ENCODE results near the gene AKR7A3. TPM values are rescaled to one million over a fixed set of nuclear protein-coding genes. Genes with fewer than 3 reads are reported as not detected.
"Not testable (repeated sequence)": the region's sequence is repeated elsewhere in the genome, so short reads cannot be mapped to it uniquely, and the experiment has no call there.

Gene AKR7A3
- polyA plus RNA-seq, 1 of the 3 experiments (the other 2 are of a cell fraction): 0.38 TPM

GRCh38 chr1:19274636-19275035, 13.9 kb downstream of the AKR7A3 start:
- Histone ChIP-seq H3K79me2 (ENCODE audit: insufficient read depth) (no peaks in the 10 kb centered on the region), H3K4me2 (no peak overlapping the region), H3K27ac (ENCODE audit: low read depth in 2 of 2, low read length in 1 of 2) (no peak overlapping the region), H2AFZ (ENCODE audit: low read depth) (no peak overlapping the region), H4K20me1 (ENCODE audit: insufficient read depth) (no peaks in the 10 kb centered on the region), H3K4me3 (ENCODE audit: low read depth in 2 of 2, low read length in 1 of 2) (no peak overlapping the region), H3K27me3 (ENCODE audit: insufficient read depth) (no peaks in the 10 kb centered on the region), H3F3A (replicated peaks; ENCODE audit: insufficient read depth) (no peaks in the 10 kb centered on the region), H3K9me3 (no peaks in the 10 kb centered on the region; the same call in 1 of the 2 replicates), H3K9ac (no peak overlapping the region), H3K4me1 (ENCODE audit: control insufficient read depth in 1 of 2, insufficient read depth in 2 of 2, low read depth in 1 of 2, low read length in 1 of 2) (no peaks in the 10 kb centered on the region), H3K36me3 (replicated peaks in 1 of 2; ENCODE audit: control insufficient read depth in 1 of 2, insufficient read depth in 2 of 2, low read length in 1 of 2) (peaks cover 0 to 7% of the 10 kb centered on the region in 2 experiments), H3K9me2 (no peaks in the 10 kb centered on the region)
- no peak for TF ChIP-seq MXI1 (IDR thresholded peaks at IDR 0.05; ENCODE audit: low read depth, low read length)
- TF ChIP-seq FOXJ3 (CRISPR knock-in tag; IDR thresholded peaks at IDR 0.05): no peak
- no peak for TF ChIP-seq CHD2 (IDR thresholded peaks at IDR 0.05; ENCODE audit: low read length, partially characterized antibody)
- TF ChIP-seq, protein P1, sequence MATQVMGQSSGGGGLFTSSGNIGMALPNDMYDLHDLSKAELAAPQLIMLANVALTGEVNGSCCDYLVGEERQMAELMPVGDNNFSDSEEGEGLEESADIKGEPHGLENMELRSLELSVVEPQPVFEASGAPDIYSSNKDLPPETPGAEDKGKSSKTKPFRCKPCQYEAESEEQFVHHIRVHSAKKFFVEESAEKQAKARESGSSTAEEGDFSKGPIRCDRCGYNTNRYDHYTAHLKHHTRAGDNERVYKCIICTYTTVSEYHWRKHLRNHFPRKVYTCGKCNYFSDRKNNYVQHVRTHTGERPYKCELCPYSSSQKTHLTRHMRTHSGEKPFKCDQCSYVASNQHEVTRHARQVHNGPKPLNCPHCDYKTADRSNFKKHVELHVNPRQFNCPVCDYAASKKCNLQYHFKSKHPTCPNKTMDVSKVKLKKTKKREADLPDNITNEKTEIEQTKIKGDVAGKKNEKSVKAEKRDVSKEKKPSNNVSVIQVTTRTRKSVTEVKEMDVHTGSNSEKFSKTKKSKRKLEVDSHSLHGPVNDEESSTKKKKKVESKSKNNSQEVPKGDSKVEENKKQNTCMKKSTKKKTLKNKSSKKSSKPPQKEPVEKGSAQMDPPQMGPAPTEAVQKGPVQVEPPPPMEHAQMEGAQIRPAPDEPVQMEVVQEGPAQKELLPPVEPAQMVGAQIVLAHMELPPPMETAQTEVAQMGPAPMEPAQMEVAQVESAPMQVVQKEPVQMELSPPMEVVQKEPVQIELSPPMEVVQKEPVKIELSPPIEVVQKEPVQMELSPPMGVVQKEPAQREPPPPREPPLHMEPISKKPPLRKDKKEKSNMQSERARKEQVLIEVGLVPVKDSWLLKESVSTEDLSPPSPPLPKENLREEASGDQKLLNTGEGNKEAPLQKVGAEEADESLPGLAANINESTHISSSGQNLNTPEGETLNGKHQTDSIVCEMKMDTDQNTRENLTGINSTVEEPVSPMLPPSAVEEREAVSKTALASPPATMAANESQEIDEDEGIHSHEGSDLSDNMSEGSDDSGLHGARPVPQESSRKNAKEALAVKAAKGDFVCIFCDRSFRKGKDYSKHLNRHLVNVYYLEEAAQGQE (IDR thresholded peaks at IDR 0.05; ENCODE audit: low read depth, low read length): no peak
- no peak for TF ChIP-seq MEF2A (IDR thresholded peaks at IDR 0.05; ENCODE audit: borderline replicate concordance, low read depth)
- TF ChIP-seq MAX (IDR thresholded peaks at IDR 0.05; ENCODE audit: low read depth): no peak
- TF ChIP-seq RAD21 (IDR thresholded peaks at IDR 0.05; ENCODE audit: low read length): no peak
- no peak for TF ChIP-seq FOSL2 (IDR thresholded peaks at IDR 0.05; ENCODE audit: borderline replicate concordance, low read depth)
- TF ChIP-seq, protein P2, sequence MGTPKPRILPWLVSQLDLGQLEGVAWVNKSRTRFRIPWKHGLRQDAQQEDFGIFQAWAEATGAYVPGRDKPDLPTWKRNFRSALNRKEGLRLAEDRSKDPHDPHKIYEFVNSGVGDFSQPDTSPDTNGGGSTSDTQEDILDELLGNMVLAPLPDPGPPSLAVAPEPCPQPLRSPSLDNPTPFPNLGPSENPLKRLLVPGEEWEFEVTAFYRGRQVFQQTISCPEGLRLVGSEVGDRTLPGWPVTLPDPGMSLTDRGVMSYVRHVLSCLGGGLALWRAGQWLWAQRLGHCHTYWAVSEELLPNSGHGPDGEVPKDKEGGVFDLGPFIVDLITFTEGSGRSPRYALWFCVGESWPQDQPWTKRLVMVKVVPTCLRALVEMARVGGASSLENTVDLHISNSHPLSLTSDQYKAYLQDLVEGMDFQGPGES (IDR thresholded peaks at IDR 0.05; ENCODE audit: low read depth, low read length): no peak
- no peak for TF ChIP-seq USF2 (IDR thresholded peaks at IDR 0.05; ENCODE audit: borderline replicate concordance, low read depth, low read length)
- no peak for TF ChIP-seq ZBTB33 (IDR thresholded peaks at IDR 0.05; ENCODE audit: borderline replicate concordance, low read depth)
- no peak for TF ChIP-seq ELF1 (IDR thresholded peaks at IDR 0.05)
- 88% methylated on average over 5 of the region's 5 CpGs for WGBS (ENCODE audit: low lambda C conversion rate)
- POLR2A ChIA-PET: no interaction called here
- DNase-seq: no peak
- CTCF ChIA-PET: no interaction called here

DNA sequence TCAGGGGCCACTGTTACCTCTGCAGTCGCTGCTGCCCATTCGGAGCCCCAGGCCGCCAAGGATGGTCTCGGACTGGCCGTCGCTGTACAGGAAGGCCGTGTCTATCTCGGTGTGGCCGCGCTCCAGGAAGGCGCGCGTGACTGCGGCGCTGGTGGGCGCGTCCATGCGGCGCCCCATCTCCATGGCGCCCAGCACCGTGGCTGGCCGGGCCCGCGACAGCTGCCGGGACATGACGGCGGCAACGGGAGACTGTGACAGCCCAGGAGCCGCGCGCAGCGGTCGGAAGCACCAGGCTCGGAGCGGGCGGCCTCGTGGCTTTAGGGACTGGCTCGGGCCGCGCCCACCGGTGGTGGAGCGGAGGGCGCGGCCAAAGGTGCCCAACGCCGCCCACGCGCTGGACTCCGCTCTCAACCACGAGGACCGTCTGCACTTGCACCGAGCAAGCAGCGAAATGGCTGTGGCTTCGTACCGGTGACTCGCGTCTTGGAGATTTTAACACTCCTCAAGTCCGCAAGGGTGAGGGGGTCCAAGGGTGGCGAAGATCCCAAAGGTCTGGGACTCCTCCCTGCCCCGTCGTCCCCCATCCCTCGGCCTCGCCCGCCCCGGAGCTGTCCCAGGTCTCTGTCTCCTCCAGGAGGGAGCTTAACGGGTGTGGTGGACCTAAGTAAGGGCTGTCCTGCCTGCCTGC, 14.6 kb downstream of the AKR7A3 start:
- H2AFZ ChIP-seq (ENCODE audit: low read depth); H3K9ac ChIP-seq; H3K27me3 ChIP-seq (ENCODE audit: insufficient read depth); H3K9me3 ChIP-seq; H3K9me2 ChIP-seq; H4K20me1 ChIP-seq (ENCODE audit: insufficient read depth); H3K36me3 ChIP-seq (replicated peaks in 1 of 2; ENCODE audit: control insufficient read depth in 1 of 2, insufficient read depth in 2 of 2, low read length in 1 of 2); H3K4me2 ChIP-seq; DNase-seq; H3K4me1 ChIP-seq (ENCODE audit: control insufficient read depth in 1 of 2, insufficient read depth in 2 of 2, low read depth in 1 of 2, low read length in 1 of 2); H3K79me2 ChIP-seq (ENCODE audit: insufficient read depth); POLR2A ChIA-PET; CTCF ChIA-PET; H3F3A ChIP-seq (replicated peaks; ENCODE audit: insufficient read depth); H3K27ac ChIP-seq (ENCODE audit: low read depth in 2 of 2, low read length in 1 of 2); H3K4me3 ChIP-seq (ENCODE audit: low read depth in 2 of 2, low read length in 1 of 2): not testable (repeated sequence)
- WGBS (ENCODE audit: low lambda C conversion rate): 92% methylated on average over 19 of the region's 66 CpGs
